Pancreas (tissue), 10 donors: ENCODE measurements around the gene OGDH. TPM values are rescaled to one million over a fixed set of nuclear protein-coding genes. Genes with fewer than 3 reads are reported as not detected.

Experiments used
- ATAC-seq, 4 donors: fragments of 200-7000 bp; cut with Tn5 transposase; one replicate each; pipeline versions ENCODE4 v1.8.0 to v1.9.1; 2020; ENCODE audit warnings: mild to moderate bottlenecking in 4 of 4, moderate library complexity in 4 of 4
- DNase-seq, 6 donors: peaks; one replicate each; pipeline ENCODE4 v3.0.0-alpha.2; 2020
- FAIRE-seq: peaks from 2 replicates; lab custom pipeline; 2012; peaks lifted over from hg19 to GRCh38; lab: Jason Lieb, UNC
- H3K27ac ChIP-seq, 4 donors: fragments of 200-600 bp; sonication (generic); 1 replicate in 3 of 4; 2 replicates in 1 of 4; pipeline versions ENCODE4 v1.5.0 to v1.8.0; 2020
- H3K27me3 ChIP-seq, 4 donors: fragments of 200-600 bp; one replicate each; pipeline ENCODE4 v1.8.0; 2021
- H3K36me3 ChIP-seq, 3 donors: fragments of 200-600 bp; sonication (generic) in 1 of 3; one replicate each; pipeline versions ENCODE4 v1.5.0 to v1.8.0; 2020 to 2021
- H3K4me1 ChIP-seq, 3 donors: fragments of 200-600 bp; one replicate each; pipeline ENCODE4 v1.8.0; 2021
- H3K4me3 ChIP-seq, 4 donors: fragments of 200-600 bp; sonication (generic) in 2 of 4; one replicate each; pipeline versions ENCODE4 v1.5.0 to v1.8.0; 2020 to 2021
- H3K9me3 ChIP-seq, 4 donors: fragments of 200-600 bp; one replicate each; pipeline ENCODE4 v1.8.0; 2021
- WGBS, 2 donors: extraction: QIAGEN DNeasy Blood & Tissue Kit; methylation state at CpG; one replicate each; pipeline ENCODE4 v1.1.7; 2013; 5-methylcytosine and 5-hydroxymethylcytosine counted together
- intact Hi-C, 3 donors: fragments of 100-400 bp; cut with DNase I; formaldehyde crosslinking; loops; one replicate each; pipeline versions ENCODE4 v1.11.1 to v1.14.2; 2022
- polyA plus RNA-seq, 2 donors: library from polyadenylated mRNA; stranded (reverse); fragments of 200-250 nt; gene quantifications; one replicate each; pipeline ENCODE4 v1.2.3, GENCODE V29; 2013
- total RNA-seq, 6 donors: library from RNA; stranded (reverse); fragmentation: NEBNext Ultra II Directional in 4 of 6; extraction: Animal tissue kit (Norgen Biotek cat#: 25700) in 4 of 6; gene quantifications; one replicate each; pipeline versions ENCODE4 v1.2.1 to v1.2.4, GENCODE V29; 2021 to 2023
- TF ChIP-seq, protein P1 (sequence below), 4 donors: fragments of 200-600 bp; sonication (generic) in 3 of 4; IDR thresholded peaks; one replicate each; pipeline versions ENCODE4 v1.5.0 to v1.8.0; 2021; ENCODE audit warnings: antibody characterized with exemption in 4 of 4
- donor health status: healthy with polysubstance abuse.
- donor health status: DM: no; HTN: no; CAD: no; lungs with moderate emphysema.
- donor health status: DM: no; HTN: no; CAD: no.
- donor health status: control.
- donor health status: control.
- donor health status: Bipolar disorder and iron deficiency.
- donor health status: DM: yes; HTN: yes; CAD: no.
- donor health status: DM: no; HTN: no; CAD: no.
- donor health status: DM: no; HTN: no; CAD: no.
- donor health status: DM: yes; HTN: yes; CAD: no.

The OGDH gene
- total and polyA plus RNA-seq, 8 donors: 18.4 to 49.2 (median 29.0) TPM

- no peaks in the 10 kb centered on the region for H3K36me3 ChIP-seq
- H3K4me3 ChIP-seq: no peak overlapping the region
- H3K27me3 ChIP-seq: no peaks in the 10 kb centered on the region
- WGBS, 2 donors: 72 to 73% methylated on average over 3 of the region's 3 CpGs
- DNase-seq (no peak), FAIRE-seq (no peak), ATAC-seq (no peak)
- TF ChIP-seq, protein P1, sequence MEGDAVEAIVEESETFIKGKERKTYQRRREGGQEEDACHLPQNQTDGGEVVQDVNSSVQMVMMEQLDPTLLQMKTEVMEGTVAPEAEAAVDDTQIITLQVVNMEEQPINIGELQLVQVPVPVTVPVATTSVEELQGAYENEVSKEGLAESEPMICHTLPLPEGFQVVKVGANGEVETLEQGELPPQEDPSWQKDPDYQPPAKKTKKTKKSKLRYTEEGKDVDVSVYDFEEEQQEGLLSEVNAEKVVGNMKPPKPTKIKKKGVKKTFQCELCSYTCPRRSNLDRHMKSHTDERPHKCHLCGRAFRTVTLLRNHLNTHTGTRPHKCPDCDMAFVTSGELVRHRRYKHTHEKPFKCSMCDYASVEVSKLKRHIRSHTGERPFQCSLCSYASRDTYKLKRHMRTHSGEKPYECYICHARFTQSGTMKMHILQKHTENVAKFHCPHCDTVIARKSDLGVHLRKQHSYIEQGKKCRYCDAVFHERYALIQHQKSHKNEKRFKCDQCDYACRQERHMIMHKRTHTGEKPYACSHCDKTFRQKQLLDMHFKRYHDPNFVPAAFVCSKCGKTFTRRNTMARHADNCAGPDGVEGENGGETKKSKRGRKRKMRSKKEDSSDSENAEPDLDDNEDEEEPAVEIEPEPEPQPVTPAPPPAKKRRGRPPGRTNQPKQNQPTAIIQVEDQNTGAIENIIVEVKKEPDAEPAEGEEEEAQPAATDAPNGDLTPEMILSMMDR (IDR thresholded peaks at IDR 0.05): no peak
- no peak overlapping the region for H3K27ac ChIP-seq
- H3K9me3 ChIP-seq: no peaks in the 10 kb centered on the region
- intact Hi-C loops: loop anchor here in 1 of 3 donors (10.0 kb wide), 1 partner anchor 536 kb away; no protein-coding TSS in a partner anchor
- H3K4me1 ChIP-seq: no peaks in the 10 kb centered on the region
These were observed 7.2 kb upstream of the OGDH start for GRCh38 chr7:44599222-44599621.

DNA sequence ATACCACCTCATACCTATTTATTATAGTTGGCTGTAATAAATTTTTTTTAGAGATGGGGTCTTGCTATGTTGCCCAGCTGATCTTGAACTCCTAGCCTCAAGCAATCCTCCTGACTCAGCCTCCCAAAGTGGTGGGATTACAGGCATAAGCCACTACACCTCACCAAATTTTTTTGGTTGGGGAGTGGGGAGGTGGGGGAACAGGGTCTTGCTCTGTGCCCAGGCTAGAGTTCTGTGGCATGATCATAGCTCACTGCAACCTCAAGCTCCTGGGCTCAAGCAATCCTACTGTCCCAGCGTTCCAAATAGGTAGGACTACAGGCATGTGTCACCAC, 3.9 kb upstream of the OGDH start:
- TF ChIP-seq, protein P1 (IDR thresholded peaks at IDR 0.05): no peak
- WGBS, 2 donors: 65 to 81% methylated on average over 1 of the region's 1 CpG
- H3K27me3 ChIP-seq: no peaks in the 10 kb centered on the region
- H3K36me3 ChIP-seq: no peaks in the 10 kb centered on the region
- no peak overlapping the region for H3K4me3 ChIP-seq
- no peak for FAIRE-seq
- no peak overlapping the region for H3K27ac ChIP-seq
- no peaks in the 10 kb centered on the region for H3K4me1 ChIP-seq
- no peaks in the 10 kb centered on the region for H3K9me3 ChIP-seq
- no peak for ATAC-seq
- intact Hi-C loops: no loop called here
- no peak for DNase-seq

DNA sequence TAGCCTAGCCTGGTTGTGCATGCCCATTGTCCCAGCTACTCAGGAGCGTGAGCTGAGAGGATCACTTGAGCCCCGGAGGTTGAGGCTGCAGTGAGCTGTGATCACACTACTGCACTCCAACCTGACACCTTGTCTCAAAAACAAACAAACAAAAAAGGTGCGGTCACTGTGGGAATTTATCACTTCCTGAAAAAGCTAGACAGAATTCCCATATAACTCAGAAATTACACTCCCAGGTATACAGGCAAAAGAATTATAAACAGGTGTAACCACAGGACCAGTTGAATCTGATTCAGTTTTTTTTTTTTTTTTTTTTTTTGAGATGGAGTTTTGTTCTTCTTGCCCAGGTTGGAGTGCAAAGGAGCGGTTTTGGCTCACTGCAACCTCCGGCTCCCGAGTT, 3.2 kb upstream of the OGDH start:
- H3K36me3 ChIP-seq: no peaks in the 10 kb centered on the region
- no peaks in the 10 kb centered on the region for H3K9me3 ChIP-seq
- no peak overlapping the region for H3K4me3 ChIP-seq
- intact Hi-C loops: no loop called here
- FAIRE-seq (no peak), DNase-seq (no peak), ATAC-seq (no peak)
- no peaks in the 10 kb centered on the region for H3K4me1 ChIP-seq
- TF ChIP-seq, protein P1 (IDR thresholded peaks at IDR 0.05): no peak
- 74 to 78% methylated on average over 6 of the region's 6 CpGs for WGBS, 2 donors
- H3K27ac ChIP-seq: no peak overlapping the region
- H3K27me3 ChIP-seq: no peaks in the 10 kb centered on the region

DNA sequence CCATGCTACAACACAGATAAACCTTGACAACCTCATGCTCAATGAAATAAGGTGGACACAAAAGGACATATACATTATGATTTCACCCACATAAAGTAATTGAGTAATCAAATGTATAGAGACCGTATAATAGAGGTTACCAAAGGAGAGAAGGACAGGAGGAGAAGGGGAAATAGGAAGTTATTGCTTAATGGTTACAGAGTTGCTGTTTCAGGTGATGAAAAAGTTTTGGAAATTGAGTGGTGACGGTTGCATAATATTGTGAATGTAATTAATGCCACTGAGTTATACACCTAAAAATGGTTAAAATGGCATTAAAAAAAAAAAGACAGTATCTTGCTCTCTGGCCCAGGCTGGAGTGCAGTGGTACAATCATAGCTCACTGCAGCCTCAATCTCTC, 1.5 kb upstream of the OGDH start:
- intact Hi-C loops: no loop called here
- TF ChIP-seq, protein P1 (IDR thresholded peaks at IDR 0.05): no peak
- no peak overlapping the region for H3K4me3 ChIP-seq
- no peaks in the 10 kb centered on the region for H3K36me3 ChIP-seq
- H3K9me3 ChIP-seq: no peaks in the 10 kb centered on the region
- H3K4me1 ChIP-seq: peaks cover 0 to 7% (median 0%) of the 10 kb centered on the region in 3 donors
- no peak overlapping the region for H3K27ac ChIP-seq
- ATAC-seq (no peak), FAIRE-seq (no peak), DNase-seq (no peak)
- WGBS, 2 donors: 93 to 94% methylated on average over 2 of the region's 2 CpGs
- no peaks in the 10 kb centered on the region for H3K27me3 ChIP-seq

- H3K27me3 ChIP-seq: no peaks in the 10 kb centered on the region
- WGBS, 2 donors: 45 to 47% methylated on average over 35 of the region's 35 CpGs
- no peak for ATAC-seq
- H3K4me3 ChIP-seq: peak overlapping the region; percentile 54 to 92 (median 81)
- H3K27ac ChIP-seq: peak overlapping the region; percentile 97 to 98 (median 98)
- DNase-seq: no peak
- TF ChIP-seq, protein P1 (IDR thresholded peaks at IDR 0.05): no peak
- H3K9me3 ChIP-seq: no peaks in the 10 kb centered on the region
- intact Hi-C loops: no loop called here
- H3K36me3 ChIP-seq: no peaks in the 10 kb centered on the region
- no peak for FAIRE-seq
- H3K4me1 ChIP-seq: peaks cover 0 to 7% (median 0%) of the 10 kb centered on the region in 3 donors
These were observed 978 bp downstream of the OGDH start for GRCh38 chr7:44607141-44608068.
